ENCODE measurements around the gene ZNF804B.

GRCh38 chr7:88888684-88889083 is 129.2 kb downstream of the ZNF804B start:
- TF ChIP-seq POLR2A (IDR thresholded peaks at IDR 0.05; ENCODE audit: low read length): no peak
- no peak for TF ChIP-seq GATA1 (IDR thresholded peaks at IDR 0.05; ENCODE audit: low read depth, low read length)
